Ascending aorta (tissue), 2 donors: ENCODE results near the gene MYO1A. TPM values are rescaled to one million over a fixed set of nuclear protein-coding genes. Genes with fewer than 3 reads are reported as not detected.

Experiments used
- DNase-seq, 2 donors: peaks; one replicate each; pipeline ENCODE4 v3.0.0-alpha.2; 2019; ENCODE audit warnings: low spot score in 2 of 2
- H3K27ac ChIP-seq, 2 donors: fragments of 200-600 bp; sonication (generic); one replicate each; pipeline ENCODE4 v1.5.1; 2016 to 2017; ENCODE audit warnings: mild to moderate bottlenecking in 1 of 2
- H3K27me3 ChIP-seq: fragments of 200-600 bp; sonication (generic); one replicate; pipeline ENCODE4 v1.5.1; 2017
- H3K36me3 ChIP-seq, 2 donors: fragments of 200-600 bp; sonication (generic); one replicate each; pipeline ENCODE4 v1.5.1; 2016
- H3K4me1 ChIP-seq, 2 donors: fragments of 200-600 bp; sonication (generic); one replicate each; pipeline ENCODE4 v1.5.1; 2016 to 2017; ENCODE audit warnings: mild to moderate bottlenecking in 1 of 2
- H3K4me3 ChIP-seq, 2 donors: fragments of 200-600 bp; sonication (generic); one replicate each; pipeline ENCODE4 v1.5.1; 2016 to 2017; ENCODE audit warnings: mild to moderate bottlenecking in 1 of 2
- H3K9me3 ChIP-seq, 2 donors: fragments of 200-600 bp; sonication (generic); one replicate each; pipeline ENCODE4 v1.5.1; 2016
- intact Hi-C: fragments of 100-400 bp; cut with DNase I; formaldehyde crosslinking; loops from one replicate; pipeline ENCODE4 v1.15.1; 2023
- total RNA-seq: library from RNA; depleted of rRNA; stranded (reverse); fragments of >200 nt; gene quantifications from one replicate; pipeline ENCODE4 v1.1.0, GENCODE V29; 2016
- TF ChIP-seq, protein P1 (sequence below), 3 experiments: fragments of 200-600 bp in 2 of 3; fragments of 450-650 bp in 1 of 3; sonication (generic) in 2 of 3; IDR thresholded peaks; one replicate each; pipeline ENCODE4 v1.5.1; 2016 to 2019; ENCODE audit warnings: antibody characterized with exemption in 3 of 3, mild to moderate bottlenecking in 1 of 3, moderate library complexity in 1 of 3

Gene MYO1A
- total RNA-seq, 1 donor from 2014 or later, result not detected

GRCh38 chr12:56980268-56980667 is 69.7 kb downstream of the MYO1A start:
- TF ChIP-seq, protein P1, sequence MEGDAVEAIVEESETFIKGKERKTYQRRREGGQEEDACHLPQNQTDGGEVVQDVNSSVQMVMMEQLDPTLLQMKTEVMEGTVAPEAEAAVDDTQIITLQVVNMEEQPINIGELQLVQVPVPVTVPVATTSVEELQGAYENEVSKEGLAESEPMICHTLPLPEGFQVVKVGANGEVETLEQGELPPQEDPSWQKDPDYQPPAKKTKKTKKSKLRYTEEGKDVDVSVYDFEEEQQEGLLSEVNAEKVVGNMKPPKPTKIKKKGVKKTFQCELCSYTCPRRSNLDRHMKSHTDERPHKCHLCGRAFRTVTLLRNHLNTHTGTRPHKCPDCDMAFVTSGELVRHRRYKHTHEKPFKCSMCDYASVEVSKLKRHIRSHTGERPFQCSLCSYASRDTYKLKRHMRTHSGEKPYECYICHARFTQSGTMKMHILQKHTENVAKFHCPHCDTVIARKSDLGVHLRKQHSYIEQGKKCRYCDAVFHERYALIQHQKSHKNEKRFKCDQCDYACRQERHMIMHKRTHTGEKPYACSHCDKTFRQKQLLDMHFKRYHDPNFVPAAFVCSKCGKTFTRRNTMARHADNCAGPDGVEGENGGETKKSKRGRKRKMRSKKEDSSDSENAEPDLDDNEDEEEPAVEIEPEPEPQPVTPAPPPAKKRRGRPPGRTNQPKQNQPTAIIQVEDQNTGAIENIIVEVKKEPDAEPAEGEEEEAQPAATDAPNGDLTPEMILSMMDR (IDR thresholded peaks at IDR 0.05), result no peak
- Histone ChIP-seq H3K36me3 (no peaks in the 10 kb centered on the region), H3K4me1 (no peaks in the 10 kb centered on the region), H3K27ac (no peak overlapping the region), H3K27me3 (no peaks in the 10 kb centered on the region), H3K9me3 (no peaks in the 10 kb centered on the region), H3K4me3 (no peak overlapping the region)
- no peak for DNase-seq
- intact Hi-C loops, result no loop called here

GRCh38 chr12:56979628-56980027 is 70.3 kb downstream of the MYO1A start:
- TF ChIP-seq, protein P1 (IDR thresholded peaks at IDR 0.05), result no peak

More at GRCh38 chr12:56979628-56980027, 70.3 kb downstream of the MYO1A start:
- Histone ChIP-seq H3K36me3 (no peaks in the 10 kb centered on the region), H3K4me3 (no peak overlapping the region), H3K4me1 (no peaks in the 10 kb centered on the region), H3K9me3 (no peaks in the 10 kb centered on the region), H3K27ac (no peak overlapping the region), H3K27me3 (no peaks in the 10 kb centered on the region)
- no peak for DNase-seq
- intact Hi-C loops, result no loop called here

Other genes starting within 250 kb of the MYO1A start
- gene SDR9C7, start 115.7 kb downstream of the MYO1A start, total RNA-seq, result not detected
- gene RDH16, start 92.5 kb downstream of the MYO1A start, total RNA-seq, result 5.6 TPM
- 5.9 TPM for gene ZBTB39, start 43.6 kb downstream of the MYO1A start, total RNA-seq
- gene TAC3, start 33.6 kb downstream of the MYO1A start, total RNA-seq, result not detected
- 7.7 TPM for gene NEMP1, start 28.7 kb upstream of the MYO1A start, total RNA-seq
- 50.9 TPM for gene NAB2, start 39.0 kb upstream of the MYO1A start, total RNA-seq
- gene STAT6, start 61.2 kb upstream of the MYO1A start, total RNA-seq, result 188 TPM
- gene LRP1, start 78.4 kb upstream of the MYO1A start, total RNA-seq, result 708 TPM
- not detected for gene LRP1-AS, start 97.5 kb upstream of the MYO1A start, total RNA-seq
- gene NXPH4, start 166.7 kb upstream of the MYO1A start, total RNA-seq, result not detected
- gene SHMT2, start 179.6 kb upstream of the MYO1A start, total RNA-seq, result 136 TPM
- not detected for gene STAC3, start 201.1 kb upstream of the MYO1A start, total RNA-seq